Measurements from ENCODE around the gene GNA12.

The GNA12 gene

DNA sequence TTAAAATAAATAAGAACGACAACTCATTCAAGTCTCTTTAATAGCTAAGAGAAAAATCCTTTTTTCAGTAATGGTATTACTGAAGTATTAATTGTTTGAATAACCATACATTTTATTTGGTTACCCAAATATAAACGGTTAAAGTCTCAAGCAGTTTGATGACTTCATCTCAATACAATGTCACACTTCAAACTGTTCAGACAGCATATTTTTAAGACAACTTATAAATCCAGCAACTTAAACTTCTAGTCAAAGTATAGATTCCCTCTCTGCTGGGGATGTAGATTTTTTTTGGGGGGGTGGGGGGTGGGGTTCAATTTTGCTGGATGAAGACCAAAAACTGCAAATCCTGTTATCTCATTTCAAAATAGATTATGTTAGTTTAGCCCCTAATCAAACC lies 42.0 kb downstream of the GNA12 start:
- no peak for DNase-seq

DNA sequence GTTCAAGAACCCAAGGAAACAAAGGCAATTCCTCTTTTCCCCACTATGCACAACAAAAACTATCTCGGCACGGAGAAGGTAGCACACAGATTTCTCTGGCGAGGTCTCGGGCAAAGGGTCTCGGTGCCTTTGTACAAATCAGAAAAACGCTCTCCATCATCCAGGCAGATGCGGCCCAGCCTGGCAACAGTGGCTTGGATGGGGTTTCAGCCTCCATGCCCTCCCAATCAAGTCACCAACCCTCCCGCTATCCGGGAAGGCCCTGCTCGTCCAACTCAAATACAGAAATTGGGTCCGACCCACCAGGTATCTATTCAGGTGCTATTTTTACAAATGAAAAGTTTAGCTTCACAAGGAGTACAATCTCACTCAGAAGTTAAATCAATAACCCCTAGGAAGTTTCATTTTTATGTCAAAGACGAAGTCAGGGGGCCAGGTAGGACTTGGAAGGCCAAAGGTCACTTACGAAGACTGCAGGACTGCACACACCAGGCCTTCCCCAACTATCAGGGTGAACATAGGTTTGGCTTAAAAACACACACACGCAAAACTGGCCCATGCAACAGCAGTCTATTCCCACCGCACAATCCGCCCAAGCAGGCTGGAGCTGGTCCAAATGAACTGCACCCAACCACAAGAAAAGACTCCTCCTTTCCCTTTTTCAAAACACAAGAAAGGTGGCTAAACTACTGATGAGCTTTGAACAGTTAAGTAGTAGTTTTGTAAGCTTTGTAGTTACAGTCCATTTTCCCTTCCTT lies 43.0 kb downstream of the GNA12 start:
- no peak for DNase-seq

DNA sequence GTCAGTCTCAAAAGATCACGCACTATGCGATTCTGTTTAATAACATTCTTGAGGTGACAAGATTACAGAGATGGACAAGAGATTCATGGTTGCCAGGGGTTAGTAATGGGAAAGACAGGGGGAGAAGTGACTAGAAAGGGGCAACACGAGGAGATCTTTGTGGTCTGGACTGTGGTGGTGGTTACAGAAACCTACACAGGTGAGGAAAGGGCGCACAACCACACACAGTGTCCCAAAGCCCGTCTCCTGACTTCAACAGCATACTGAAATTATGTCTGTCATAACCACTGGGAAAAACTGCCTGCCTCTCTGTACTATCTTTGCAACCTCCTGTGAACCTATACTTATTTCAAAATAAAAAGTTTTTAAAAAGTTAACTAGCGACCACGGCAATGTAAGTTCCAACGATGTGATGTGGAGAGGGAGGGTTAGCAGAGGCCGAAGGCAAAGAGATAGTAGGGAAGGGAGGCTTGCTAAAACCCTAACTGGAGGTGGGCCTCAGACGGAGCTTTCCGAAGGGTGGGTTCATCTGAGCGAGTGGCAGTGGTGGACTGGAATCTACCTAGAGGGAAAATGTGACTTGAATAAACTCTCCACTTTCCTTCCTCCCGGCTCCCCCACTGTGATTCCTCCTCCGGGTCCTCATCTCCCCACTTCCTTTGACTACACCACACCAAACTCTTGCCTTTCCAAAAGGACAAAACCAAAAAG lies 43.7 kb downstream of the GNA12 start:
- DNase-seq = no peak

DNA sequence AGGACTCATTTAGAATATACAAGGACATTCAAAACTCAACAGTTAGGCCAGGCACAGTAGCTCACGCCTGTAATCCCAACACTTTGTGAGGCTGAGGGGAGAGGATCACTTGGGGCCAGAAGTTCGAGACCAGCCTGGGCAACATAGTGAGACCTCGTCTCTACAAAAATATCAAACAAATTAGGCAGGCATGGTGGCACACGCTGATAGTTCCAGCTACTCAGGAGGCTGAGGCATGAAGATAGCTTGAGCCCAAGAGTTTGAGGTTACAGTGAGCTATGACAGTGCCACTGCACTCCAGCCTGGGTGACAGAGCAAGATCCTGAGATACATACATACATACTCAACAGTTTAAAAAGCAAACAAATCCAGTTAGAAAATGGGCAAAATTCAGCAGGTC lies 44.9 kb downstream of the GNA12 start:
- no peak for DNase-seq

DNA sequence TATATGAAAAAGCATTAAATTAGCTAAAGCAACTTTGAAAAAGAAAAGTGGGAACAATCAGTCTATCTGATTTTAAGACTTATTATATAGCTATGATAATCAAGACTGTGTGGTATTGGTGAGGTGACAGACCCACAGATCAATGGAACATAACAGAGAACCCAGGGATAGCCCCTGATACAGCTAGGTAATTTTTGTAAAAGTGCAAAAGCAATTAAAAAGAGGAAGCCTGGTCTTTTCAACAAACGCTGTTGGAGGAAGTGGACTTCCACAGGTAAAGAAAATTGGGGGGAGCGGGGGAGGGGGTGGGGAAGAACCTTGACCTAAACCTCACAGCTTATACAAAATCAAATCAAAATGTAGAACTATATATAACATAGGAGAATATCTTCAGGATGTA lies 45.4 kb downstream of the GNA12 start:
- DNase-seq = no peak

DNA sequence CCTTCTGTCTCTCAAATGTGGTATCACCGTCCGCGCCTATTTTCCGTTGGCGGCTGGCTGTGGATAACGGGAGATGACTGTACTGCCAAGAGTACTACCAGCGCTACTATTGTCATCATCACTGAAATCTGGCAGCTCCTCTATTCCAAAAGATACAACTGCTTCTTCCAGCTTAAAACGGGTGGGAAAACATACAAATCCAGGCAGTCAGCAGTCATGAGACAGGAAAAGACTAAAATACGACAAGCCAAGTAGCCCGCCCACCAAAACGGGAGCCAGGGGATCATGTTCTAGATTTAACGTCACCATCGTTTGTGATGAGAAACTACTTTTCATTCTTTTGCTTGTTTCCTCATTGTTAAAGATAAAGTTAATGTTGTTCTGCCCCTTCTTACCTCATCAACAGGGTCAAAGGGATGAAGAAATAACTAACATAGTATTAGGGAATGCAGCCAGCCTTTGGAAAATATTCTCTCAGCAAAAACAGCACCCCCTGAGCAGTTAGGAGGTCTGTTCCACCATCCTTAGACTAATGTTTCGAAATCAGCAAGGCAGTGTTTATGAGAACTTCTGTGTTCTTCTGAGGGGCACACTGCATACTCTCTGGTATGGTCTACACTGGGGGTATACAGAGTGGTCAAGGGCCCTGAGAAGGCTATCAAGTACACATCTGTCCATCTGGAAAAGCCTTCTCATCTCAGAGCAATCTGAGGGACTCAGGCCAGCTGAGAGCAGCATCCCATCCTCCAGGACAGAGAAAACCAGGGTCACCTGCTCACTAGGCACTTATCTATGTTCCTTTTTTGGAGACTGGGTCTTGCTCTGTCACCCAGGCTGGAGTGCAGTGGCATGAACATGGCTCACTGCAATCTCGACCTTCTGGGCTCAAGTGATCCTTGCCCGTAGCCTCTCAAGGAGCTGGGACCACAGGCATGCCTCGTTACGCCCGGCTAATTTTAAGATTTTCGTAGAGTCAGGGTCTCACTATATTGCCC lies 47.5 kb downstream of the GNA12 start:
- DNase-seq = no peak

DNA sequence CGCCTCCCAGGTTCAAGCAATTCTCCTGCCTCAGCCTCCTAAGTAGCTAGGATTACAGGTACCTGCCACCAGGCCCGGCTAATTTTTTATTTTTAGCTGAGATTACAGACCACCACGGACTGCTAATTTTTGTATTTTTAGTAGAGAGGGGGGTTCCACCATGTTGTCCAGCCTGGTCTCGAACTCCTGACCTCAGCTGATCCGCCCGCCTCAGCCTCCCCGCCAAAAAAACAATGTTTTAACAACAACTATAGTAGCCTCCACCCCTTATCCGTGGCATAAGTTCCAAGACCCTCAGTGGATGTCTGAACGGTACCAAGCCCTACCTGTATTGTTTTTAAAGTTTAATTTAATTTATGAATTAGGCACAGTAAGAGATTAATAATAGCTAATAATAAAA lies 48.2 kb downstream of the GNA12 start:
- DNase-seq = no peak

DNA sequence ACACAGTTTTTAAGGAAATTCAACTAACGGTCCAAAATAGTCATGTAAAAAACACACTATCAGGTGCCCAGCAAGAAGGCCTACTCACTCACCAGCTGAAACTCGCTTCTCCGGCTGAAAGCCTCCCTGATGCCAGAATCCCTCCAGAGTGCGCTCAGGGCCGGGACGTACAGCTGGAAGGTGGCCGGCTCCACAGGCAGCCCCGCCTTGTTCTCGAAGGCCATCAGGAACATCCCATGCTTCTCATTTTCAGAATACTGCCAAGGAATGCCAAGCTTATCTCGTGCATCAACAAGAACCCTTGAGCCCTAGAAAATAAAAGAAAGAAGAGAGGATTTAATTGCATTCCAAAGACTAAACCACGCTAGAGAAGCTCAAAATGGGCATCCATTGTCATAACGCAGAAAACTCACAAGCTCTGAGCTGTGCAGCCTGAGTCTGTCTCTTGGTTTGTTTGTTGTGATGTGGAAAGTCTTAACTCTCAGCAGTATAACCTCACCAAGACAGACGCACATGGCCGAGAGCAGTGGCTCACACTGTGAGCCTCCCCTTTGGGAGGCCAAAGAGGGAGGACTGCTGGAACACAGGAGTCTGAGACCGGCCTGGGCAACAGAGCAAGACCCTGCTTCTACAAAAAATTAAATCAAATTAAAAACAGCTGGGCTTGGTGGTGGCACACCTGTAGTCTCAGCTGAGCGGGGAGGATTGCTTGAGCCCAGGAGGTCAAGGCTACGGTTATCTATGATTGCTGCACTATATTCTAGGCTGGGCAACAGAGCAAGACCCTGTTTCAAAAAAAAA lies 49.1 kb downstream of the GNA12 start:
- DNase-seq = no peak

DNA sequence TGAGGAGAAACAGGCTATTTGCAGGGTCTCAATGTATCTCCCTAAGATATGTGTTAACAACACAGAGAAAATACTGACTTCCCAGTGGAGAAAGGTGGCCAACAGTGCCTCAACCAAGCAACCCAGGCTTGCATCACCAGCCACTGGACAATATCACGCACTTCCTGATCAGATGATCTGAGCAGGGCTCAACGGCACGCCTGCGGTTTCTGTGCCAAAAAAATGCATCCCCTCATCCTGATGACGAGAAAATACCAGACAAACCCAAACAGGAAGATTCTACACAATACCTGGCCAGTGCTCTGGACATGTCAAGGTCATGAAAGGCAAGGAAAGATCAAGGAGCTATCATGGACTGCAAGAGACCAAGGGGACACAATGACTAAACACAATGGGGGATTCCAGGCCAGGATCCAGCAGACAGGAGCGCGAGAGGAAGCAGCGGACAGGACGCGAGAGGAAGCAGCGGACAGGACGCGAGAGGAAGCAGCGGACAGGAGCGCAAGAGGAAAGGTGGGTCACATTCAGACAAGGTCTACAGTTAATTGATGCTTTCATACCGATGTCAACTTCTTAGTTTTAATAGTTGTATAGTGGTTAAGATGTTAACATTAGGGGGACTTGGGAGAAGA lies 51.1 kb downstream of the GNA12 start:
- DNase-seq = no peak

DNA sequence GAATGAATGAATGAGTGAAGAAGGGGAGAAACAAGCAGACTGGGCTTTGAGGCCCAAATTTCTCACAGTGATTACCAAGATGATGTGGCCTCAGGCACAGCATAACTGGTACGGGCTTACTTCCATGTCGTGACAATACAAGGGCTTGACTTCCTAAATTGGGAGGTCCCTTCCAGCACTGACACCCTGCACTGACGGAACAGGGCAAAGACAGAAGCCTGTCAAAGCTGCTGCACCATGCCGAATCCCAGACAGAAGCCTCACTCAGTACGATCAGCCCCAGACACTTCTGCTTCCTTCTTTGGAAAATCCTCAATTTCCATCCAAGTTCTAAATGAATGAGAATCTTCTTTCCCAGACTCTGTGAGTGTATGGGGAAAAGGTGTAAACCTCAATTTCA lies 51.9 kb downstream of the GNA12 start:
- DNase-seq = no peak

DNA sequence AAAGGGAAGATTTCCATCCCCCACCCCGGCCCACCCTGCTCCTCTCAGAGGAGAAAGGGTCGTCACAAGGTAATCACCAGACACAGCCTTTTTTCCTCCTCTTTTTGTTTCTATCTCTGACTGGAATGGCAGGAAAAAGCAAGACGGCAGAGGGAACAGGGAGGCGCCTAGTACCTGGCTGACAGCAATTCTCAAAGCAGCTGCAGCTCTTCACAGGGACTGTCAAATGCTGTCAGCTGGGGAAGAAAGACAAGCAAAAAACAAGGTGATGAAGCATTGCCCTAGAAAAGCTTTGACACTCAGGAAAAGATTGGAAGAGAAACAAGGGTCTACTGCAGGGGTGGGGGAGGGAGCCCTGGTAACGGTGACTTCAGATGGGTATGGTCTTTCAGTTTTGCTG lies 52.7 kb downstream of the GNA12 start:
- DNase-seq = no peak

DNA sequence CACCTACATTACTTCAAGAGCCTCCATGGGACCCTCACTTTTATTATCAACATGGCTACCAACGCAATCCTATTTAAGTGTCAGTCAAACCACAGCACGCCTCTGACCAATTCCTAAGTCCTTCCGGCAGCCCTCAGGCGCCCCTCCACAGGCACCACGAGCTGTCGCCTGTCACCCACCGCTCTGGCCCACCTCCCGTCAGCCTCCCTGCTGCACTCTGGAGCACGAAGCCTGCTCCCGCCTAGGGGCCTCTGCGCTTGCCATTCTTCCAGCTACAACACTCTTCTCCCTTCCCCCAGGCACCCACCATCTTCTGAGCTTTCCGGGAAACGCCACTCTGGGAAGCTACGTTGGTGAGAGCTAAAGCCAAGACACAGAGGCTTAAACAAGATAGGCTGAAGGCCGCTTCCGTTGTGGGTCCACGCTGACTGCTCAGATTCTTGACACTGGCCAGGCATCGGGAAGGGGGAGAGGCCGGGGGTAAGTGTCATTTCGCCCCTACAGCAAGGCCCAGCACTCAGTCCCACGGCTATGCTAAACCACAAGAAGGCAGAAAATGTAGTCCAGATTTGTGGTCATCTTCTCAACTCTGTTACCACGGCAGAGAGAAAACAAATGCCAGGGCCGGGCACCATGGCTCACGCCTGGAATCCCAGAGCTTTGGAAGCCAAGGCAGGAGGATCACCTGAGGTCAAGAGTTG lies 56.7 kb downstream of the GNA12 start:
- DNase-seq = no peak

DNA sequence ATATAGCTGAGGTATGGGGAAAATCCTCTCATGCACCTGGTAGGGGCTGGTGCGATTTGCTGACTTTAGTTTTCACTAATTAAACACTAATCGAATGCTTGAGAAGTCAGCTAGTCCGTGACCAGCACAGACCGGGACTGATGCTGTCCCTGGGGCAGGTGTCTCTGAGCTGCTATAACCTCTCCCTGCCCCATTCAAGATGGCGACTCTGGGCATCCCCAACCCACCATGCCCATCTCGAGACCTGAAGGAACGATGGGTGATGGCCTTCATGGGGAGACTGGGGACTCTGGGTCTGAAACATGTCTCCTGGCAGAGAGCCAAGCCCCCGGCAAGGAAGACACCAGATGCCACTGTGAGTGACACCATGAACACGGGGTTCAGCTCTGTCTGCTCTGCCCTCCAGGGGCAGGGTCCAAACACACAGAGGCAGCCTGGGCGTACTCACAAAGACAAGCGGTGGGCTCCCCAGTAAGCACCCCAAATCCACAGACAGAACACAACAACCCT lies 57.4 kb downstream of the GNA12 start:
- DNase-seq = no peak

DNA sequence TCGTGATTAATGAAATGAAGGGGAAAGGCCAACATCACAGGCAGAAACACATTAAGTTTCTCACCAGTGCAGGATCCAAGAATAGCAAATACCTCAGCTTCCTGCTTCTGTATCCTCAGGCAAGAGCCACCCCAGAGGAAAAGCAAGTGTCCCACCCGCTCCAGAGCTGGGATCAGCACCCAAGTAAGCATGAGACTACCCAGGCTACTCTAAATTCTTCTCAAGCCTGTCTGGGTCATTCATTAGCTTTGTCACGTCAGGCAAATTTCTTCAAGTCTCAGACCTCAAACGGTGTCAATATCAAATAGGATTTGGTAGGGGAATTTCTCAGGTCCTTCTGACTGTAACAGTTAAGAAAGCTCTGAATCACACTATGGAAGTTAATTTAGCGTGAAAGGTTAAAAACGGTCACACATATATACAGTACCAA lies 59.0 kb downstream of the GNA12 start:
- DNase-seq = no peak

DNA sequence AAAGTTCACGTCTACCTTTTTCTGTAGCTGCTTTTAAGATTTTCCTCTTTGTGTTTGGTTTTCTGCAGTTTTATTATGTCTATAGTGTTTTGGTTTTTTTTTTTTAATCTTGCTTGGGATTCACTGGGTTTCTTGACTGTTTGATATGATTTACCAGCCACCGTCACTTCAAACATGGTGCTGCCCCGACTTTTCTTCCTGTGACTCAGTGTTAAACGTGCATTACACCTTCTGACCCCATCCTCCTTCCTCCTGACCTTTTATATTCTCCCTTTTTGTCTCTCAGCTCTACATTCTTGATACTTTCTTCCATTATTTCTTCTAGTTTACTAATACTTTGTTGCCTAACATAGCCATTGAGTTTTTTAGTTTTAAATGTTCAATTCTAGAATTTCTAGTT lies 61.5 kb downstream of the GNA12 start:
- DNase-seq = no peak

DNA sequence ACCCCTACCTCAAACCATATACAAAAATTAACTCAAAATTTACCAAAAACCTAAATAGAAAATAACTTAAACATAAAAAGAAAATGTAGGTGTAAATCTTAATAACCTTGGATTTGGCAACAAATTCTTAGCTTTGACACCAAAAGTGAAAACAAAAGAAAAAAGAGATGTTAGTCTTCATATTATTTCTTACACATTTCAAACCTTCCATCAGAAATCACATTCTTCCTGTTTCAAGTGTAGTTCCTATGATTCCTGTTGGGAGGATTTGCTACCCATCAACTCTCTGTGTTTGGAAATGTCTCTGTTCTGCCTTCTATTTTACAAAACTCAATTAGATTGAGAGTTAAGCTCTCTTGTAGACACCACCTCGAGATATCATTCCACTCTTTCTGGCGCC lies 62.0 kb downstream of the GNA12 start:
- no peak for DNase-seq

DNA sequence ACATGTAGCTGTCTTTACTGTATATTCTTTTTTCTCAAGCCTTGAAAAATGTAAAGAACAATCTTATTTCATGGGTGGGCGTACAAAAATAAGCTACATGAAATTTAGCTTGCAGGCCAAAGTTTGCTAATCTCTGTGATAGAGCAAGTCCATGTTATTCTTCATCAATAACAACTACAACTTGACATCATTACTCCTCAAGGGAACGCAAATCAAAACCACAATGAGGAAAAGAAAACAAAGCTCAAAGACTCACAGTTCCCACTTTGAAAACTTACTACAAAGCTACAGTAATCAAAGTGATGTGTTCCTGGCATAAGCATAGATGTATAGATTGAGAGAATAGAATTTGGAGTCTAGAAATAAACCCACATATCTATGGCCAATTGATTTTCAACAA lies 62.5 kb downstream of the GNA12 start:
- no peak for DNase-seq

DNA sequence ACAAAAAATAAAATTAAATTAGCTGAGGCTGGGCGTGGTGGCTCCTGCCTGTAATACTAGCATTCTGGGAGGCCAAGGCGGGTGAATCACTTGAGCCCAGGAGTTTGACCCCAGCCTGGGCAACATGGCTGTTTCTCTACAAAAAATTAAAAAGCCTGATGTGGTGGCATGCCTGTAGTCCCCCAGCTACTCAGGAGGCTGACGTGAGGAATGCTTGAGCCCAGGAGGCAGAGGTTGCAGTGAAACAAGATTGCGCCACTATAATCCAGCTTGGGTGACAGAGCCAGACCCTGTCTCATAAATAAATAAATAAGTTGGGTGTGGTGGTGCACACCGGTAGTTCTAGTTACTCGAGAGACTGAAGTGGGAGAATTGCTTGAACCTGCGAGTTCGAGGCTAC lies 65.1 kb downstream of the GNA12 start:
- DNase-seq = no peak

DNA sequence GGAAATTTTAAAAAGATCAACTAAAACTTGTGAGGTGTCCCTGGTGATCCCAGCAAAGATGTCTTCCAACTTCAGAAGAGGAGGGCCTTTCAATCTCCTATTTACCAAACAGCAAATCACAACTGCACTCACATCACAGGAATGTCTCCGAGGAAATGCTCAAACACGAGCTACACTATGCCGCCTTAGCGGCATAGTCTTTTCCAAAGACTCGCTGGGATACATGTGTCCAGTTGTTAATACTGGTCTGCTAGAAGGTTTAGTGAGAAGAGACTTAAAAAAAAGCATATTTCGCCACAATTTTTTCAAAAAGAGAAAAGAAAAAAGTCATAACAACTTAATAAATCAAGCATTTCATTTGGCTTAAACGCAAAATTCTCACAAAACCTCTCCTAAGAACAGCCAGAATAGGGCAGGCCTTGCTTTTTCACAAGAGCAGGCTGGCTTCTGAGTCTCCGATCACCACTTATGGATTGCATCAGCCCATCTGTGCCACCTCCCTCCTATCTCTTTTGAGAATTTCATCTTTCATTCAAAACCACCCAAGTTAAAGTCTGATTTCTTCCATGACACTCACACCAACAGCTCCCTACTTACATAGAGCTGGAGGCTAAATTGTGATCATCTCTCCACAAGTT lies 66.1 kb downstream of the GNA12 start:
- no peak for DNase-seq

DNA sequence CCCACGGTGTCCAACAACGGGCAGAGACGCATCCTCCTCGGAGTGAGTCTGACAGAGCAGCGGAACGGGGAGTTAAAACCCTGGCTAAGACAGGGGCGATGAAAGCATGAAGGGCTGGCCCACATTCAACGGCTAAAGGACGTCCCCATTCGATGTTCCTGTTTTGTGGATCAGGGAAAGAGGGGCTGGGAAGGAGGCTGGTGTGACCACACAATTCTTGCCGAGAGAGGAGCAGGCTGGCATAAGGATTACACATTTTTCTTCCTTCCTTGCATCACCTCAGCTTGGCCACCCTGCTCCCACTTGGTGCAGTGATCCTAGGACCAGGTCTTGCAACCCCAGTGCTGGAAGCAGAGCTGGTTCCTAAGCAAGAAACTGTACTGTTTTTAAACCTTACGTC lies 67.7 kb downstream of the GNA12 start:
- no peak for DNase-seq

DNA sequence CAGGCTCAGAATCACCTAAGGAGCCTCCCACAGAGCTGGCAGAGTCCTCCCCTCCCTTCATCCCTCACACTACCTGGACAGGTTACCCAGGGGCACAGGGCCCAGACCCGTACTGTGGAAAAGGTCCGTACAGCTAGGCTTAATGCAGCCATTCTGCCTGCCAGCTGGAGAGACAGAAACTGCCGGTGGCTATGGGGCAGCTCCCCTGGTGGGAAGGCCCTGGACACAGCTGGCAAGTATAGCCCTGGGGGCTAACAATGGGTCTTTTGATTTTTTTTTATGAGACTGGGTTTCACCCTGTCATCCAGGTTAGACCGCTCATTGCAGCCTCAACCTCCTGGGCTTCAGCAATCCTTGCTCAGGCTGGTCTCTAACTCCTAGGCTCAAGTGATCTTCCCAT lies 68.3 kb downstream of the GNA12 start:
- DNase-seq = no peak
